Gastrocnemius medialis (tissue), 4 donors: ENCODE results near the gene GPRIN3. TPM values are rescaled to one million over a fixed set of nuclear protein-coding genes. Genes with fewer than 3 reads are reported as not detected.
"Not testable (repeated sequence)": the region's sequence is repeated elsewhere in the genome, so short reads cannot be mapped to it uniquely, and the experiment has no call there.

Experiments used
- ATAC-seq, 2 donors: fragments of 150-250 bp; one replicate each; pipeline ENCODE4 v1.9.1; 2016
- DNase-seq, 2 donors: peaks; one replicate each; pipeline ENCODE4 v3.0.0-alpha.2; 2019
- H3K27ac ChIP-seq, 4 donors: fragments of 200-600 bp; sonication (generic); 1 replicate in 1 of 4; 2 replicates in 3 of 4; pipeline ENCODE4 v1.5.1; 2016 to 2018; ENCODE audit warnings: mild to moderate bottlenecking in 2 of 4, moderate library complexity in 1 of 4
- H3K27me3 ChIP-seq, 3 donors: fragments of 200-600 bp; sonication (generic) in 2 of 3; 1 replicate in 1 of 3; 2 replicates in 2 of 3; pipeline versions ENCODE4 v1.5.1 to v1.6.0; 2016 to 2019; ENCODE audit warnings: mild to moderate bottlenecking in 1 of 3, moderate library complexity in 1 of 3
- H3K36me3 ChIP-seq, 2 donors: fragments of 200-600 bp; sonication (generic) in 1 of 2; one replicate each; pipeline ENCODE4 v1.5.1; 2017 to 2018
- H3K4me1 ChIP-seq, 2 donors: fragments of 200-600 bp; sonication (generic) in 1 of 2; one replicate each; pipeline ENCODE4 v1.5.1; 2016 to 2017; ENCODE audit warnings: mild to moderate bottlenecking in 2 of 2
- H3K4me3 ChIP-seq, 4 donors: fragments of 200-600 bp; sonication (generic) in 3 of 4; 1 replicate in 1 of 4; 2 replicates in 3 of 4; pipeline ENCODE4 v1.5.1; 2016 to 2019; ENCODE audit warnings: mild to moderate bottlenecking in 2 of 4
- H3K9me3 ChIP-seq, 3 donors: fragments of 200-600 bp; sonication (generic) in 2 of 3; 1 replicate in 1 of 3; 2 replicates in 2 of 3; pipeline ENCODE4 v1.5.1; 2016 to 2019
- CTCF ChIP-seq, 5 experiments: fragments of 450-650 bp in 3 of 5; fragments of 200-600 bp in 2 of 5; sonication (generic) in 2 of 5; IDR thresholded peaks in 4 of 5; conservative IDR thresholded peaks in 1 of 5; 1 replicate in 4 of 5; 2 replicates in 1 of 5; pipeline ENCODE4 v1.5.1; 2016 to 2019; ENCODE audit warnings: antibody characterized with exemption in 5 of 5, mild to moderate bottlenecking in 3 of 5, moderate library complexity in 3 of 5
- POLR2A ChIP-seq, 2 donors: fragments of 450-650 bp; IDR thresholded peaks; one replicate each; pipeline ENCODE4 v1.6.1; 2017; ENCODE audit warnings: antibody characterized with exemption in 2 of 2, mild to moderate bottlenecking in 2 of 2, moderate library complexity in 2 of 2
- in situ Hi-C, 4 donors: fragments of 200-750 bp; cut with MboI; loops; one replicate each; pipeline versions ENCODE4 v1.15.0 to v1.8.0; 2017; ENCODE audit warnings: low sequenced_read_pairs in 4 of 4
- intact Hi-C: fragments of 100-400 bp; cut with DNase I; formaldehyde crosslinking; loops from one replicate; pipeline ENCODE4 v1.15.1; 2023; ENCODE audit warnings: low total_unique reads
- total RNA-seq, 4 donors: library from RNA; depleted of rRNA; stranded (reverse); fragments of >200 nt; gene quantifications; one replicate each; pipeline versions ENCODE4 v1.1.0 to v1.2.3, GENCODE V29; 2016

Gene GPRIN3
- total RNA-seq, 4 donors from 2014 or later, result 1.2 to 3.1 (median 1.8) TPM

GRCh38 chr4:89254847-89255246, 52.8 kb downstream of the GPRIN3 start:
- Histone ChIP-seq H3K27ac (no peak overlapping the region), H3K9me3 (no peaks in the 10 kb centered on the region), H3K36me3 (no peaks in the 10 kb centered on the region), H3K4me3 (no peak overlapping the region), H3K4me1 (no peaks in the 10 kb centered on the region), H3K27me3 (no peaks in the 10 kb centered on the region)
- TF ChIP-seq CTCF (IDR thresholded peaks at IDR 0.05 in 4 of 5, conservative IDR thresholded peaks at IDR 0.05 in 1 of 5) (peak in 2 of 5 experiments; percentile 34 to 49), POLR2A (IDR thresholded peaks at IDR 0.05) (no peak)
- in situ Hi-C loops (no loop called here), intact Hi-C loops (no loop called here)
- no peak for DNase-seq
- ATAC-seq, result no peak

GRCh38 chr4:89254347-89254746, 53.3 kb downstream of the GPRIN3 start:
- H3K4me1 ChIP-seq, intact Hi-C loops, ATAC-seq: not testable (repeated sequence)

GRCh38 chr4:89253935-89254334, 53.7 kb downstream of the GPRIN3 start:
- no peak for ATAC-seq
- no peak for TF ChIP-seq CTCF (IDR thresholded peaks at IDR 0.05 in 4 of 5, conservative IDR thresholded peaks at IDR 0.05 in 1 of 5)
- no peak for TF ChIP-seq POLR2A (IDR thresholded peaks at IDR 0.05)

More at GRCh38 chr4:89254347-89254746, 53.3 kb downstream of the GPRIN3 start:
- in situ Hi-C loops, H3K27ac ChIP-seq, H3K27me3 ChIP-seq, H3K4me3 ChIP-seq, H3K36me3 ChIP-seq, DNase-seq, H3K9me3 ChIP-seq: not testable (repeated sequence)

GRCh38 chr4:89253311-89253710, 54.3 kb downstream of the GPRIN3 start:
- intact Hi-C loops (no loop called here), in situ Hi-C loops (no loop called here)
- ATAC-seq (no peak), DNase-seq (no peak)
- H3K27me3 ChIP-seq, result no peaks in the 10 kb centered on the region
- no peaks in the 10 kb centered on the region for H3K36me3 ChIP-seq
- H3K4me3 ChIP-seq, result no peak overlapping the region
- H3K9me3 ChIP-seq, result no peaks in the 10 kb centered on the region
- H3K4me1 ChIP-seq, result no peaks in the 10 kb centered on the region
- TF ChIP-seq POLR2A (IDR thresholded peaks at IDR 0.05), result no peak
- TF ChIP-seq CTCF (IDR thresholded peaks at IDR 0.05 in 4 of 5, conservative IDR thresholded peaks at IDR 0.05 in 1 of 5), result no peak
- no peak overlapping the region for H3K27ac ChIP-seq

More at GRCh38 chr4:89253935-89254334, 53.7 kb downstream of the GPRIN3 start:
- Histone ChIP-seq H3K4me1 (no peaks in the 10 kb centered on the region), H3K9me3 (no peaks in the 10 kb centered on the region), H3K27ac (no peak overlapping the region), H3K27me3 (no peaks in the 10 kb centered on the region), H3K36me3 (no peaks in the 10 kb centered on the region), H3K4me3 (no peak overlapping the region)
- in situ Hi-C loops (no loop called here), intact Hi-C loops (no loop called here)
- DNase-seq, result no peak

- Histone ChIP-seq H3K4me1 (no peaks in the 10 kb centered on the region), H3K27me3 (no peaks in the 10 kb centered on the region), H3K27ac (no peak overlapping the region), H3K36me3 (no peaks in the 10 kb centered on the region), H3K4me3 (no peak overlapping the region), H3K9me3 (no peaks in the 10 kb centered on the region)
- ATAC-seq (no peak), DNase-seq (no peak)
- TF ChIP-seq CTCF (IDR thresholded peaks at IDR 0.05 in 4 of 5, conservative IDR thresholded peaks at IDR 0.05 in 1 of 5) (no peak), POLR2A (IDR thresholded peaks at IDR 0.05) (no peak)
- intact Hi-C loops (no loop called here), in situ Hi-C loops (no loop called here)
These were observed 56.2 kb downstream of the GPRIN3 start for GRCh38 chr4:89251396-89251795.
